RWPE1 (cell line): Measurements from ENCODE around the gene LAMC3.
A peak's percentile ranks its signal among the peaks of the same experiment; 100 is the strongest.

ENCODE experiments used
- CTCF ChIA-PET: fragments of 350-600 bp; sonication (Branson Sonifier 250); formaldehyde crosslinking; extraction: SDS; loops from one replicate; lab custom pipeline; 2021; lab: Yijun Ruan, JAX
- POLR2A ChIA-PET: fragments of 400-600 bp; formaldehyde crosslinking; extraction: SDS; loops from one replicate; lab custom pipeline; 2020; ENCODE audit warnings: antibody characterized with exemption; ENCODE audit not compliant: low non-redundant PET; lab: Yijun Ruan, JAX
- DNase-seq: peaks from one replicate; pipeline ENCODE4 v3.0.0; 2012; ENCODE audit warnings: low spot score
- H3K27ac ChIP-seq: fragments of 450-650 bp; 2 replicates; pipeline ENCODE4 v1.5.1; 2017
- TF ChIP-seq, protein P1 (sequence below): fragments of 450-650 bp; conservative IDR thresholded peaks from 2 replicates; pipeline ENCODE4 v1.5.1; 2017; ENCODE audit warnings: low read depth, mild to moderate bottlenecking

The LAMC3 gene

GRCh38 chr9:130993303-130994030 lies 15.5 kb upstream of the LAMC3 start:
- ChIA-PET POLR2A (no interaction called here), CTCF (interaction anchor here (0.6 to 0.8 kb wide), 2 partner anchors 9 to 53 kb away, joined by 3 to 4 read pairs; no protein-coding TSS in a partner anchor)
- H3K27ac ChIP-seq = peak overlapping the region; percentile 54; the same call in 1 of the 2 replicates
- TF ChIP-seq, protein P1, sequence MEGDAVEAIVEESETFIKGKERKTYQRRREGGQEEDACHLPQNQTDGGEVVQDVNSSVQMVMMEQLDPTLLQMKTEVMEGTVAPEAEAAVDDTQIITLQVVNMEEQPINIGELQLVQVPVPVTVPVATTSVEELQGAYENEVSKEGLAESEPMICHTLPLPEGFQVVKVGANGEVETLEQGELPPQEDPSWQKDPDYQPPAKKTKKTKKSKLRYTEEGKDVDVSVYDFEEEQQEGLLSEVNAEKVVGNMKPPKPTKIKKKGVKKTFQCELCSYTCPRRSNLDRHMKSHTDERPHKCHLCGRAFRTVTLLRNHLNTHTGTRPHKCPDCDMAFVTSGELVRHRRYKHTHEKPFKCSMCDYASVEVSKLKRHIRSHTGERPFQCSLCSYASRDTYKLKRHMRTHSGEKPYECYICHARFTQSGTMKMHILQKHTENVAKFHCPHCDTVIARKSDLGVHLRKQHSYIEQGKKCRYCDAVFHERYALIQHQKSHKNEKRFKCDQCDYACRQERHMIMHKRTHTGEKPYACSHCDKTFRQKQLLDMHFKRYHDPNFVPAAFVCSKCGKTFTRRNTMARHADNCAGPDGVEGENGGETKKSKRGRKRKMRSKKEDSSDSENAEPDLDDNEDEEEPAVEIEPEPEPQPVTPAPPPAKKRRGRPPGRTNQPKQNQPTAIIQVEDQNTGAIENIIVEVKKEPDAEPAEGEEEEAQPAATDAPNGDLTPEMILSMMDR = no peak
- no peak for DNase-seq

DNA sequence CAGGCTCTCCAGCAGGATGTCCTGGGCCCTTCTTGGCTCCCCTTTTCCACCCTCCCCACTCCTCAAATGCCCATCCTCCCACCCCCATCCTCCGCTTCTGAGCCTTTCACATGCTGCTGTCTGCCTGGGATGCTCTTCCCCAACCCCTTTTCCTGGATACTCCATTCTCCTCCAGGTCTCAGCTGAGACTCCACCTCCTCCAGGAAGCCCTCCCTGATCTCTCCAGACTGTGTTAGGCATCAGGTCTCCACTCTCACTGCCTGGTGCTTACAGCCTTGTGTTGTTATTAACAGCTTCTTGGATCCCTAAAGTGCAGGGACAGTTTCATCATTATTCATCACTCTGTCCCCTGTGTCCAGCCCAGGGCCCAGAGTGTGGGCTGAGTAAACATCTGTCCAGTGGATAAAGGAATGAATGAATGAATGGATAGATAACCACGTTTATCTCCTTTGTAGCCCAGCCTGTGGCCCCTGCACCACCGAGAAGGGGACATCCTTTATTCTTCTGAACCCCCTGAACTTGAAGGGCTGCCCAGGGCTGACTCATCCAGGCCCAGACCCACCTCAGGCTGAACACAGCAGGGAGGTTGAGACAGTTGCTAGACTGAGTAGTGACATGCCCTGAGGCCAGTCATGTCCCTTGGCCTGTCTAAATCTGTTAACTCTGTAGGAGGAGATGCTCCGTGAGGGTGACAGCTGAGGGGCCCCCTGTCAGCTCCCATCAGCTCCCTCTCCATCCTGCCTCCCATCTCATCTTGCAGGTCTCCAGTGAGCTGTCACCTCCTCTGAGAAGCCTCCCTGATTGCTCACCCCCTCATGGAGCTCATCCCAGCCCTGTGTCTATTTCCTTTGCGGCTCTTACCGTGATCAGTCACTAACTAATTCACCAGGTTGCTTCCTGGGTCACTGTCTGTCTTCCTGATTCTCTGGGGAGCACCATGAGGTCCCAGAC lies 14.6 kb upstream of the LAMC3 start:
- H3K27ac ChIP-seq = peak overlapping the region; percentile 54
- ChIA-PET POLR2A (no interaction called here), CTCF (interaction anchor here (0.6 to 0.7 kb wide), 3 partner anchors 58 to 128 kb away, joined by 3 to 6 read pairs (median 3); no protein-coding TSS in a partner anchor)
- DNase-seq = no peak
- TF ChIP-seq, protein P1 = no peak

DNA sequence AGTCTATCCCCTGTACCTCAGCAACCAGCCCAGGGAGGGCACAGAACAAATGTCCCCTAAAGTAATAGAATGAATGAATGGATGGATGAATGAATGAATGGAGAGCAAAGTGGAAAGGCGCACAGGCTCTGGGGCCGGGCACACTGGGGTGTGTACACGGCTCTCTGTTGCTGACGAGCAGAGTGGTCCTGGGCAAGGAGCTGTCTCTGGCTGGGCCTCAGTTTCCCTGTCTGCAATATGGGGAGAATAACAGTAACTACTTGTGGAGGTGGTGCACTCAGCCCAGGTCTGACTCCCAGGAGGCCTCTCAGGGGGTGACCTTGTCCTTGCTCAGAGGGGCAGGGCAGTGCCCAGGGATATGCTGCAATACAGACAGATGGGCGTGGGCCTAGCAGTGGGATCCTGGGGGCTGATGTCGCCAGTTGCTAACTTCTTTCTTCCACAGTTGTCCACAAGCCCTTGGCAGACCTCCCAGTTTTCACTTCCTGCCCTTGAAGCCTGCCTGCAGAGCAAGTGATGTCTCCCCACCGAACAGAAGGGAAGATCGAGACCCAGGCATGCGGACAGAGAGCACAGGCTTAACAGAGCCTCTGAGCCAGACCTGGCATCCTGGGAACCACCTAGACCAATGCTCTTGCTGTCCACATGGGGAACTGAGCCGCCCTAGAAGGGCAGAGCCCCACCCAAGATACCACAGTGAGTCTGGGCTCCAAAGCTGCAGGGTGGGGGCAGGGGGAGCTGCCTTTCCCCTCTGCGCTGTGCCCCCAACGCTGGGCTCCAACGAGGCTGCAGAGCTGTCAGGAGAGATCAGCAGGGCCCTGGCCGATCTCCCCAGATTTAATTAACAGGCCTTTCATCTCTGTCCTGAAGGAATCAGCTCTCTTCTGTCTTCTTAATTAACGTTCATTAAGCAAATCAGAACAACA lies 13.6 kb upstream of the LAMC3 start:
- DNase-seq = peak; percentile 52
- ChIA-PET CTCF (interaction anchor here (0.6 to 0.8 kb wide), 5 partner anchors 11 to 78 kb away, joined by 3 to 7 read pairs (median 4); no protein-coding TSS in a partner anchor), POLR2A (no interaction called here)
- peak overlapping the region; percentile 54 for H3K27ac ChIP-seq
- TF ChIP-seq, protein P1 = no peak

DNA sequence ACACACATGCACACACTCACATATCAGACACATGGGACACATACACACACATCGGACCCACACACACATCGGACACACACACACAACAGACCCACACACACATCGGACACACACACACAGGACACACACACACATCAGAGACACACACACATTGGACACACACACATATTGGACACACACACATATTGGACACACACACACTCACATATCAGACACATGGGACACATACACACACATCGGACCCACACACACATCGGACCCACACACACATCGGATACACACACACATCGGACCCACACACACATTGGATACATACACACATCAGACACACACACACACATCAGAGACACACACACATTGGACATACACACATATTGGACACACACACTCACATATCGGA lies 12.8 kb upstream of the LAMC3 start:
- CTCF ChIA-PET = interaction anchor here (0.7 to 4.2 kb wide), 3 partner anchors 11 to 130 kb away, joined by 3 to 28 read pairs (median 4); no protein-coding TSS in a partner anchor
- TF ChIP-seq, protein P1 = no peak
- peak overlapping the region; percentile 54 for H3K27ac ChIP-seq
- POLR2A ChIA-PET = no interaction called here
- no peak for DNase-seq

GRCh38 chr9:130996676-130997394 lies 12.1 kb upstream of the LAMC3 start:
- H3K27ac ChIP-seq = no peak overlapping the region
- CTCF ChIA-PET = interaction anchor here (0.6 to 4.2 kb wide), 7 partner anchors 15 to 363 kb away, joined by 3 to 28 read pairs (median 4); no protein-coding TSS in a partner anchor
- DNase-seq = no peak
- TF ChIP-seq, protein P1 = no peak
- POLR2A ChIA-PET = no interaction called here
